T47D (cell line): ENCODE data around the gene AHI1.
"Not testable (repeated sequence)": the region's sequence is repeated elsewhere in the genome, so short reads cannot be mapped to it uniquely, and the experiment has no call there.

Source experiments
- DNase-seq, 2 experiments: peaks; one replicate each; pipeline versions ENCODE4 v3.0.0 to v3.0.0-alpha.2; 2011 to 2012; ENCODE audit warnings: low read depth in 1 of 2, low spot score in 1 of 2
- JUND ChIP-seq: IDR thresholded peaks from 2 replicates; pipeline ENCODE4 v1.6.1; 2012; ENCODE audit warnings: low read depth
- in situ Hi-C: cut with HindIII; loops from 2 replicates; pipeline ENCODE4 v1.10.0; 2016; ENCODE audit warnings: low sequenced_read_pairs, low pct_unique_long_range_greater_than_20kb

AHI1 gene

DNA sequence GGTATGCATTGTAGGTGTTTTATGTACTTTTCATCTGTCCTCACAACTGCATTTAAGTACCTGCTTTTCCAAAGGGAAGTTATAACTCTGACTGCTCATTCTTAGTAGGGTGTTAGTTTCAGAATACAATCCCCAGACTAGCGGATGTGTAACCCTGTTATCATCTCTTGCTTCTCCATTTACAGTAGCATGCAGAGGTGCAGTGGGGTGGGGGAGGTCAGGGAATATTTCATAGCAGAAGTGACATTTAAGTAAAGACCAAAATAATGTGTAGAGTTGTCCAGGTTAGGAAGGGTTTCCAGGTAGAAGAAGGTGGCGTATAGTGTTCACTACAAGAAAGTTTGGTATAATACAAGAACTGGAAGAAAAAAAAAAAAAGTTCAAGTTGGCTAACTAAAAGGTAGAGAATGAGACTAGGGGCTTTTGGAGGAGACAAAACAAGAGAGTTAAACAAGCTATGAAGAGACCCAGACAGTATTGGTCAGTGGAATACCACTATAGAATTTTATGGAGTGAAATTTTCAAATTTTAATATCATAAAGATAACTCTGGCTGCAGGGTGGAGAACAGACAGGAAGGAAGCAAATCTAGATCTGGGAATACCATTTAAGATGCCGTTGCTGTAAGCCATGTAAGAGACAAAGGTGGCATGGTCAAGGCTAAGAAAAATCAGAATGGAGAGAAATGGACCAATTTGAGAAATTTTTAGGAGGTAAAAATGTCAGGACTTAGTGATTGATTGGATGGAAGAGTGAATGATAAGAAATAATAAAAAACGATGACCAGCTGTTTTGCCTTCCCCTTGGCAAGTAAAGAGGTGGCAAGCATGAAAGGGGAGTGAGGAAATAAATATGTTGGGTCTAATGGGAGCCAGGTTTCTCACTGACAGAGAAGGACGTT is 2.2 kb upstream of the AHI1 start:
- DNase-seq: no peak
- TF ChIP-seq JUND: no peak
- in situ Hi-C loops: no loop called here

DNA sequence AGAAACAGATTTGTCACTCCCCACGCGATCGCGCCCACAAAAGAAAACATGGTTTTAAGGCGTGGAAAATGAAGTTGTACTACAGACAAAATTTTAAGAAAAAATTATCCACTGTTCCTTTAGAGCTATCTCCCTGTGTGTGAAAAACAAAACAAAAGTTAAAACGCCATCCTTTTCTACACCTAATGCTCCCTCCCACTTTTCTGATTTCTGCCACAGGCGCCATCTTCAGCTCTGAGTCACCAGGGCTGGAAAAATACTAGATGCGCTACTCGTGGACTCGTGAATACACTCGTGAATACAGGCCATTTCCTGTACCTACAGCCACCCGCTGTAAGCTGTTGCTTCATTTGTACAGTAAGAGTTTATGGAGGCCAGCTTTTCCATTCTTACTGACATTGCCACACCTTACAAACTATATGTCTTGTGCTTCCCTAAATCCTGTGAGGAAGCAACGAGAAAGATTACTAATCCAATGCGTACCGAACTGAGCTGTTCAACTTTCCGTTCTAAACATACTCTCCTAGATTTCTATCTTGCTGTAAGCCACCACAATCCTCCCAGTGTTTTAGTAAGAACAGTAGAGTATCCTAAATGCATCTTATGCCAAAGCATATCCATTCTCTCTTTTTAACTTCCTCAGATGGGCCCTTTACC is 773 bp upstream of the AHI1 start:
- DNase-seq: peak in 1 of 2 experiments; percentile 86
- in situ Hi-C loops: no loop called here
- 0 out of 2 replicates have a peak, but pooled peaks have one; percentile 12 for TF ChIP-seq JUND

DNA sequence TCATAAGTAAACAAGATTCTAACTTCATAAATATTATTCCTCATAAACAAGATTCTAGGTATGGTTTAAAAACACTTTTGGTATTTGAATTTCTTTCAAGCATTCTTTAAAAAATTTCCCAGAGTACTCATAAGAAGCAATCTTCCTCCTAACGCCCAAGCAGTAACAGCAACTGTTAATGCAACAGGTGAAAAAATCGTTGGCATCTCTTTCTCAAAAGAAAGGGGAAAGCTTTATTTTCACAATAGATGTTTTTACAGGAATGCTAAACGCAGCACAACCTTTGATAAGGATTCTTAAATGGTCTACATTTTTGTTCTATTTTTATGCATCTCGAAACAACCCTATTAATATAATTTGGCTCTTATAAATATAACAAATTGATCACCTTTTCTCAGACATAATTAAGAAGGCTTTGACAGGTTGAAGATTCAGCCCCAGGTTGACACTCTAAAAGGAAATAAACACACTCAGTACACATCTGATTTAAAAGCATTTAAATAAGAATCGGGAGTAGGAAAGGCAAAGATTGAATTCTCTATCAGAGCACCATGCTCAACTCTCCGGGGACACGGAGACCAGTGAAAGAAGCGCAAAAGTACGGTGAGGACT is 634 bp downstream of the AHI1 start:
- in situ Hi-C loops: no loop called here
- DNase-seq: no peak
- no peak for TF ChIP-seq JUND

DNA sequence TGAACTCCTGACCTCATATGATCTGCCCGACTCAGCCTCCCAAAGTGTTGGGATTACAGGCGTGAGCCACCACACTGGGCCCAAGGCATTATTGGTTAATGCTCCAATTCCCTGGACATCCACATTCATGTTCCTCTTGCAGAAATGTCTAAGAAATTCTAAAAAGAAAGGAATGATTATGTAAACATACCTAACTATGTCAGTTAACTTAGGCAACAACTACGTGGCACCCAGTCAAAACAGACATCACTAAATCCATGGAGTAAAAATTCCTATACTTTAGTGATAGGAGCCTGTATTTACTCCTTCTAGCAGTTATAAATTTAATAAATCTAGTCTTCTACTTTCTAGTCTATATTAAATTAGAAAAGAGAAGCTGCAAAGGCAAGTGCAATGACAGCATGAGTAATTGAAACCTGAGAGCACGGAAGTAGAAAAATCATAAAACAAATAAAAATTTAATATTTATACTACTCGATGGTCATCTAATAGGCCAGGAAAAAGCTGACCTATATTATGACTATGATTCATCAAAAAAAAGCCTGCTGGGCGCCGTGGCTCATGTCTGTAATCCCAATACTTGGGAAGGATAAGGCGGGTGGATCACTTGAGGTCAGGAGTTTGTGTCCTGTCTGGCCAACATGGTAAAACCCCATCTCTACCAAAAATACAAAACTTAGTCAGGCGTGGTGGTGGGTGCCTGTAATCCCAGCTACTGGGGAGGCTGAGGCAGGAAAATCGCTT is 4.2 kb downstream of the AHI1 start:
- no peak for DNase-seq
- in situ Hi-C loops: no loop called here
- TF ChIP-seq JUND: no peak

DNA sequence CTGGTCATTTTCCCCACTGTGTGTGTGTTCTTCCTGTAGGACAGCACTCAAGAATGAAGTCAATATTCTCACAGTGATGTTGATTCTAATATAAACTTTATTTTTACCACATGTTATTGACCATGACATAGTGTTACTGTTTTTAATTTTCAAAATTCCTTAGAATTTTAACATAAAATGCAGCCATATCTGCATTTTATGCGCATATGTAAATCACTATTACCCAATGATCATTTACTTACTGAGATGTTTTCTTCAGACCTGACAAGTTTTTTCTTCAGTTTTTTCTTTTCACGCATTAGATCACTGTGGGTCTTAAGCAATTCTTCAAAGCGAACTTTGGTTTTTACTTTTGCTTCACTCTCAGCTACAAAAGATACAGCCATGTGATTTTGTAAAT is 7.2 kb downstream of the AHI1 start:
- in situ Hi-C loops: no loop called here
- no peak for DNase-seq
- TF ChIP-seq JUND: no peak

DNA sequence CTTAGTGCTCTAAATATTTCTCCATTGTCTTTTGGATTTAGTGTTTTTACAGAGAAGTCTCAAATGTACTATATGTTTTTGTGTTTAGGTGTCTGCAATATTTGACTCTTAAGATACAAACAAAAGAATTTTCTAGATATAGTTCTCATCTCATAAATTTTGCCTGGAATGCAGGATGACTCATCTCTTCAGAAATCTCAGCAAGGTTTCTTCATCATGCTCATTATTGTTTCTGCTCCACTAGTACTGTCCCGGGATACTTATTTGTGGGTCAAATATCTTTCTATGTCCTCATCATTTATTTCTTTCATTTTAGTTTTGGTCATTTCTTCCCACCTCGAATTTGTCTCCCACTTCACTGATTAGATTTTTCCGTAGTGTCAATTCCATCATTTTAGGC is 9.5 kb downstream of the AHI1 start:
- in situ Hi-C loops: no loop called here
- no peak for TF ChIP-seq JUND
- no peak for DNase-seq

DNA sequence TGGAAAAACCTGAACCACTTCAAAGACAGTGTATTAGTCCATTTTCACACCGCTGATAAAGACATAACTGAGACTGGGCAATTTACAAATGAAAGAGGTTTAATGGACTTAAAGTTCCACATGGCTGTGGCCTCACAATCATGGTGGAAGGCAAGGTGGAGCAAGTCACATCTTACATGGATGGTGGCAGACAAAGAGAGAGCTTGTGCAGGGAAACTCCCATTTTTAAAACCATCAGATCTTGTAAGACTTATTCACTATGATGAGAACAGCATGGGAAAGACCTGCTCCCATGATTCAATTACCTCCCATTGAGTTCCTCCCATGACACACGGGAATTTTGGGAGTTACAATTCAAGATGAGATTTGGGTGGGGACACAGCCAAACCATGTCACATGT is 13.6 kb downstream of the AHI1 start:
- DNase-seq, in situ Hi-C loops: not testable (repeated sequence)

DNA sequence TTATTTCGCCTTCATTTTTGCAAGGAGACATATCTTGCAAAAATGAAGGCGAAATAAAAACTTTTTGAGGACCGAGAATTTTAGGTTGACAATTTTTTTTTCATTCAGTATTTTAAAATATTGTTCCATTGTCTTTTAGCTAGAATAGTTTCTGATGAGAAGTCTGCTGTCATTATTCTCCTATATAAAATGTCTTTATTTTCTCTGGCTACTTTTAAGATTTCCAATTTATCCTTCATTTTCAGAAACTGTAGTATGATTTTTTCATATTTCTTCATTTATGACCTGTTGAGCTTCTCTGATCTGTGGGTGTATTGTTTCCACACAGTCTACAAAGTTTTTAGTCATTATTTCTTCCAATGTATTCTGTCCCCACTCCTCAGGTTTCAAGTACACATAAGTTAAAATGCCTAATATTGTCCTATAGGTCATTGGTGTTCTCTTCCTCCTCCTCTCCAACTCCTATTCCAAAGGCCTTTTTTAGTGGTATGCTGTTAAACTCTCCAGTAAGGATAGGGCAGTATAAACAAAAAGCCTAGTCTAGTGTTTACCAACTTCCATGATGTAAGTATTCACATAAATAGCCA is 15.7 kb downstream of the AHI1 start:
- DNase-seq: peak in 1 of 2 experiments; percentile 4
- in situ Hi-C loops: no loop called here
- TF ChIP-seq JUND: no peak

DNA sequence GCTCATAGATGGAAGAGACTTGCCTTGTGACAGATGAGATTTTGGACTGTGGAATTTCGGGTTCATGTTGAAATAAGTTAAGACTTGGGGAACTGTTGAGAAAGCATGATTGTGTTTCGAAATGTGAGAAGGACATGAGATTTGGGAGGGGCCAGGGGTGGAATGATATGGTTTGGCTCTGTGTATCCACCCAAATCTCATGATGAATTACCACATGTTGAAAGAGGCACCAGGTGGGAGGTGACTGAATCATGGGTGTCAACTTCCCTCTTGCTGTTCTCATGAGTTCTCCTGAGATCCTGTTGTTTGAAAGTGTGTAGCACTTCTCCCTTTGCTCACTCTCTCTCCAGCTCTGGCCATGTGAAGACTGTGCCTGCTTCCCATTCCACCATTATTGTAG is 17.9 kb downstream of the AHI1 start:
- in situ Hi-C loops: no loop called here
- no peak for DNase-seq
- no peak for TF ChIP-seq JUND

DNA sequence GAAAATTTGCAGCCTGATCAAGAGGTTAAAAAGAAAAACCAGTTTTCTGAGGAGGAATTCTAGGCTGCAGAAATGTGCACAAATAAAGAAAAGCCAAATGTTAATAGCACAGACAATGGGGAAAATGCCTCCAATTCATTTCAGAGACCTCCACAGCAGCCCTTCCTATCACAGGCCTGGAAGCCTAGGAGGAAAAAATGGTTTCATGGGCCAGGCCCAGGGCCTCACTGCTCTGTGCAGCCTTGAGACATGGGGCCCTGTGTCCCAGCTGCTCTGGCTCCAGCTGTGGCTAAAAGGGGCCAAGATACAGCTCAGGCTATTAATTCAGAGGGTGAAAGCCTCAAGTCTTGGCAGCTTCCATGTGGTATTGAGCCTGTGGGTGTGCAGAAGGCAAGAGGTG is 18.9 kb downstream of the AHI1 start:
- DNase-seq: no peak
- no peak for TF ChIP-seq JUND
- in situ Hi-C loops: no loop called here

DNA sequence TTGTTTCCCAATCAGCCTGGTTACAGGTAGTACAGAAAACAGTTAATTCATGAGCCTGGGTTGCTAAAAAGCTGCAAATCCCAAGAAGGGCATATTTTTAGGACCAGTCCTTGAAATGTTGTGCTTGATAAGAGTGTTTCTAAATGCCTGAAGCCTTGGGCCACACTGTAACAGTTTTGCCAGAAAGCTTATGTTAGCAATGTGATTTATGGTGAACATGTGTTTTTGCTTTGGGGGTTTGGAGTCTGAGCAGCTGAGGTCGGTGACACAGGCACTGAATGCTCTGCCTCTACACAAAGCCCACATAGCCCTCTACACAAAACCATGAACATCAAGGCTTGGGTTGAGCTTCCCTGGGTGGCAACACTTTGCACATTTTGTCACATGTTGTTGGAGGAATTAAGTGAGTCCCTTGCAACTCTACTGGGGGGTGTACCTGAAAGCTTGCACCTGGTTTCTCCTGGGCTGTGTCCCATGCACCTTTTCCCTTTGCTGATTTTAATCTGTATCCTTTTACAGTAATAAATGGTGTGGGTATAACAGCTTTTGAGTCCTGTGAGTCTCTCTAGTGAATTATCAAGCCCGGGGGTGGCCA is 22.2 kb downstream of the AHI1 start:
- TF ChIP-seq JUND: no peak
- in situ Hi-C loops: no loop called here

DNA sequence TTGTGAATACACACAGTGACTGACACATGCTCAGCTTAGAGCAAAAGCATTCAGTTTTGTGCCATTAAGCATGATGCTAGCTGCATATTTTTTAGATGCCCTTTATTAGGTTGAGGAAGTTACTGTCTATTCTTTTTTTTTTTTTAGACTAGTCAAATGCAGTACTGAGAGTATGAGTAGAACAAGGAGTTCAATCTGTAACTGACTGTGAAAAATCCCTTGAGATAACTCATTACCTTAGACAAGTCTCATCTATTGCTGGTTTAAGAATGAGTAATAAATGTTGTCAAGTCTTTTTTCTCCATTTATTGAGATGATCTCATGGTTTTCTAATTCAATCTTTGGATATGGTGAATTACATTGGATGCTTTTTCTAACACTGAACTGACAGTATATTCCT is 23.2 kb downstream of the AHI1 start:
- TF ChIP-seq JUND: no peak
- in situ Hi-C loops: no loop called here
- DNase-seq: no peak

More for the DNA sequence above, 22.2 kb downstream of the AHI1 start:
- DNase-seq: no peak
